Kidney (tissue), 14 donors: Measurements from ENCODE around the gene PSMD9. TPM values are rescaled to one million over a fixed set of nuclear protein-coding genes. Genes with fewer than 3 reads are reported as not detected.
A peak's percentile ranks its signal among the peaks of the same experiment; 100 is the strongest.
"Not testable (repeated sequence)": the region's sequence is repeated elsewhere in the genome, so short reads cannot be mapped to it uniquely, and the experiment has no call there.

Source experiments
- DNase-seq, 5 donors: peaks; one replicate each; pipeline ENCODE4 v3.0.0-alpha.2; 2013 to 2020
- FAIRE-seq: peaks from 2 replicates; lab custom pipeline; 2012; peaks lifted over from hg19 to GRCh38; lab: Jason Lieb, UNC
- H3K27ac ChIP-seq, 2 donors: one replicate each; pipeline ENCODE4 v1.7.0; 2013; ENCODE audit warnings: low read depth in 2 of 2, low read length in 2 of 2, inconsistent platforms in 1 of 2
- H3K27me3 ChIP-seq: one replicate; pipeline ENCODE4 v1.7.1; 2013; ENCODE audit warnings: low read length, inconsistent platforms; ENCODE audit not compliant: control insufficient read depth, insufficient read depth
- H3K36me3 ChIP-seq, 3 donors: one replicate each; pipeline versions ENCODE4 v1.7.0 to v1.7.1; 2013; ENCODE audit warnings: low read length in 3 of 3, control low read depth in 1 of 3, inconsistent platforms in 1 of 3; ENCODE audit not compliant: insufficient read depth in 3 of 3, control insufficient read depth in 2 of 3
- H3K4me1 ChIP-seq, 3 donors: one replicate each; pipeline versions ENCODE4 v1.7.0 to v1.7.1; 2013; ENCODE audit warnings: low read length in 3 of 3, inconsistent platforms in 1 of 3, low read depth in 1 of 3; ENCODE audit not compliant: control insufficient read depth in 2 of 3, insufficient read depth in 2 of 3
- H3K4me3 ChIP-seq, 3 donors: one replicate each; pipeline versions ENCODE4 v1.7.0 to v1.8.1; 2013; ENCODE audit warnings: low read length in 3 of 3, control low read depth in 1 of 3, inconsistent platforms in 1 of 3
- H3K9ac ChIP-seq, 3 donors: one replicate each; pipeline versions ENCODE4 v1.7.0 to v1.7.1; 2013; ENCODE audit warnings: low read length in 3 of 3, control low read depth in 1 of 3, inconsistent platforms in 1 of 3
- H3K9me3 ChIP-seq, 3 donors: one replicate each; pipeline versions ENCODE4 v1.7.0 to v1.7.1; 2013; ENCODE audit warnings: low read length in 3 of 3, control low read depth in 1 of 3, inconsistent platforms in 1 of 3; ENCODE audit not compliant: control insufficient read depth in 2 of 3, insufficient read depth in 1 of 3
- CTCF ChIP-seq: IDR thresholded peaks from 3 replicates; pipeline ENCODE4 v1.5.1; 2012; ENCODE audit warnings: mild to moderate bottlenecking, moderate library complexity, borderline replicate concordance; ENCODE audit not compliant: insufficient read depth; ENCODE audit errors: extremely low read depth
- intact Hi-C: fragments of 100-400 bp; cut with DNase I; formaldehyde crosslinking; loops from one replicate; pipeline ENCODE4 v1.11.1; 2022
- polyA plus RNA-seq: library from polyadenylated mRNA; stranded (reverse); fragments of 350-450 nt; fragmentation: Illumina TruSeq; extraction: RNeasy Lipid Tissue Mini Kit (QIAGEN cat#74804); gene quantifications from one replicate; pipeline ENCODE4 v1.2.3, GENCODE V29; 2014; ENCODE audit warnings: low read depth, low replicate concordance; ENCODE audit not compliant: insufficient read depth
- total RNA-seq: library from RNA; stranded (reverse); fragmentation: NEBNext Ultra II Directional; extraction: Animal tissue kit (Norgen Biotek cat#: 25700); gene quantifications from one replicate; pipeline ENCODE4 v1.2.1, GENCODE V29; 2021
- donor health status: control.
- donor health status: control.
- donor health status: control.
- donor health status: control.
- donor health status: control.
- donor health status: DM: yes; HTN: yes; CAD: no.
- donor health status: Normal renal cell carcinoma (clear cell type).

Gene PSMD9
- total and polyA plus RNA-seq, 2 donors from 2014 or later: 54.9 to 115 TPM

- Histone ChIP-seq H3K9ac (no peak overlapping the region), H3K27ac (no peak overlapping the region), H3K4me3 (no peak overlapping the region), H3K27me3 (no peaks in the 10 kb centered on the region), H3K9me3 (no peaks in the 10 kb centered on the region), H3K36me3 (peaks cover 0 to 2% (median 0%) of the 10 kb centered on the region in 3 donors), H3K4me1 (no peaks in the 10 kb centered on the region)
- TF ChIP-seq CTCF: no peak
- DNase-seq (no peak), FAIRE-seq (no peak)
- intact Hi-C loops: no loop called here
Observed at GRCh38 chr12:121849211-121849610, 39.4 kb upstream of the PSMD9 start.

- FAIRE-seq (no peak), DNase-seq (no peak)
- H3K4me1 ChIP-seq: no peaks in the 10 kb centered on the region
Observed at GRCh38 chr12:121849665-121850064, 38.9 kb upstream of the PSMD9 start.

GRCh38 chr12:121852392-121852791, 36.2 kb upstream of the PSMD9 start:
- DNase-seq, H3K36me3 ChIP-seq, FAIRE-seq, H3K9ac ChIP-seq, intact Hi-C loops, H3K9me3 ChIP-seq, H3K4me1 ChIP-seq, H3K27me3 ChIP-seq, H3K4me3 ChIP-seq, H3K27ac ChIP-seq: not testable (repeated sequence)

More at GRCh38 chr12:121849665-121850064, 38.9 kb upstream of the PSMD9 start:
- intact Hi-C loops: no loop called here
- H3K9me3 ChIP-seq: no peaks in the 10 kb centered on the region
- H3K27me3 ChIP-seq: no peaks in the 10 kb centered on the region
- no peak overlapping the region for H3K27ac ChIP-seq
- H3K36me3 ChIP-seq: peaks cover 0 to 2% (median 0%) of the 10 kb centered on the region in 3 donors
- no peak overlapping the region for H3K9ac ChIP-seq
- TF ChIP-seq CTCF: no peak
- H3K4me3 ChIP-seq: no peak overlapping the region

- DNase-seq: peak in 3 of 5 donors; percentile 28 to 56 (median 31)
- peak overlapping the region in 2 of 3 donors; percentile 60 to 65 for H3K4me3 ChIP-seq
- no peak for TF ChIP-seq CTCF
- peak overlapping the region in 1 of 3 donors; percentile 79 for H3K9ac ChIP-seq
- peaks cover 0 to 21% (median 4%) of the 10 kb centered on the region in 3 donors for H3K4me1 ChIP-seq
- H3K27me3 ChIP-seq: no peaks in the 10 kb centered on the region
- H3K9me3 ChIP-seq: no peaks in the 10 kb centered on the region
- H3K27ac ChIP-seq: peak overlapping the region; percentile 85 to 93
- intact Hi-C loops: no loop called here
- no peaks in the 10 kb centered on the region for H3K36me3 ChIP-seq
- no peak for FAIRE-seq
Observed at GRCh38 chr12:121857322-121858246, 31.0 kb upstream of the PSMD9 start.
